Measurements from ENCODE around the gene TSEN54.

TSEN54 gene

DNA sequence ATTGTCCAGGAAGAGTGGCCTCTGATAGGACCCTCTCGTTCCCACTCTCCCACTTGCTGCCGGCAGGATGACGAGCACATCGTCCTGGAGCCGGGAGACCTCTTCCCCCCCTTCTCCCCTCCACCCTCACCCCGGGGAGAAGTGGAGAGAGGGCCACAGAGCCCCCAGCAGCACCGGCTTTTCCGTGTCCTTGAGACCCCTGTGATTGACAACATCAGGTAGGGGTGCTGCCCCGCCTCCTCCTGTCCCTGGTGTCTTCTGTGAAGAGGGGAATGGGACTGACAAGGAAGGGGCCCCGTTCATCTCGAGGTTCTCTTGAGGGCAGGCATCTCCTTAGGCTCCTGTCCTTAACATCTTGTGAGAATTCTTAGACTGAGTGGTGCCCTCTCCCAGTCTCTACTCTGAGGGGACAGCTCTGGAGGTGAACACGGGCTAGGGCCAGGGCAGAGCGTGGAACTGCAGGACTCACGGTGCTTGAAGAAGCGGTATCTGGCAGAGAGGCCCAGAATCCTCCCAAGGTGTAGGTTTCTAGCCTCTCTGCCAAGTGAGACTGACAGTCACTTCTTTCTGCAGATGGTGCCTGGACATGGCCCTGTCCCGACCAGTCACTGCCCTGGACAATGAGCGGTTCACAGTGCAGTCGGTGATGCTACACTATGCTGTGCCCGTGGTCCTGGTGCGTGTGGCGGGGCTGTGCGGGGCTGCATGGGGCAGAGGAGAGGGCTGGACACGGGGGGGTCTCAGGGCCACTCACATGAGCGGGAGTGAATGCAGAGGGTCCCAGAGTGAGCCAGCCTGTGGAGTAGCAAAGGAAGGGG, 27.4 kb upstream of the TSEN54 start:
- DNase-seq: no peak

DNA sequence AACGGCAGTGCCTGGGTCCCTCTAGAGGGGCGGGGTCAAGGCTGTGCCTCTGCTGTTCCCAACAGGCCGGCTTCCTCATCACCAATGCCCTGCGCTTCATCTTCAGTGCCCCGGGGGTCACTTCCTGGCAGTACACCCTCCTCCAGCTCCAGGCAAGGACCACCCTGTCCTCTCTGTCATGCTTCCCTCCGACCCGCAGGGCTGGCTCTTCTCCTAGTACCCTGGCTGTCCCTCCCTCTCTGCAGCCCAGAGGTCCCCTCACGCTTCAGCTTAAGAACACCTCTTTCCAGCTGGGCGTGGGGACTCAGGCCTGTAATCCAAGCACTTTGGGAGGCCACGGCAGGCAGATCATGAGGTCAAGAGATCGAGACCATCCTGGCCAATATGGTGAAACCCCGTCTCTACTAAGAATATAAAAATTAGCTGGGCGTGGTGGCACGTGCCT, 26.8 kb upstream of the TSEN54 start:
- no peak for DNase-seq

- no peak for DNase-seq
These were observed 26.1 kb upstream of the TSEN54 start for GRCh38 chr17:75490173-75490743.

DNA sequence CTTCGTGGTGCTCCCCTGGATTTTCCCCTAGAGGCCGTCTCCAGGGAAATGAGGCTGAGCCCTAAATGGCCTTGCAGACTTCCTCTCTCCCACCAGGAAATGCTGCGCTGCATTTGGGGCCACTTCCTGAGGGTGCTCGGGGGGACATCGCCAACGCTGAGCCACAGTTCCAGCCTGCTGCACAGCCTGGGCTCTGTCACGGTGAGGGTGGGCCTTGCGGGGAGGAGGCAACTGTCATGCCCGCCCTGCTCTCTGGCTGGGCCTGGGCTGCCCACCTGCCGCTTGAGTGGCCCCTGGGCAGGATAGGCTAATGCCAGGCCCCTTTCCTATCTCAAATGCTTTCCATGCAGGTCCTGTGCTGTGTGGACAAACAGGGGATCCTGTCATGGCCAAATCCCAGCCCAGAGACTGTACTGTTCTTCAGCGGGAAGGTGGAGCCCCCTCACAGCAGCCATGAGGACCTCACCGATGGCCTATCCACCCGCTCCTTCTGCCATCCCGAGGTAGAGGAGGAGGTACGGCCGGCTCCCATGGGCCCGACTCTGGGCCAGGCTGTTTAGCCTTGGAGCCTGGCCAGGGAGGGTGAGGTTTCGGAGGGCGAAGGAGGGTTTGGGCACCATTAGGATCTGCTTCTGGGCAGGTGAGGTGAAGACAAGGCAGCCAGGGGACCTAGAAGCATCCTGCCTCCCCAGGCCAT, 25.2 kb upstream of the TSEN54 start:
- DNase-seq: no peak

- no peak for DNase-seq
These were observed 24.6 kb upstream of the TSEN54 start for GRCh38 chr17:75491680-75492079.

GRCh38 chr17:75492555-75493168, 23.7 kb upstream of the TSEN54 start:
- no peak for DNase-seq

GRCh38 chr17:75493476-75494129, 22.7 kb upstream of the TSEN54 start:
- DNase-seq: no peak

GRCh38 chr17:75494326-75494877, 21.9 kb upstream of the TSEN54 start:
- DNase-seq: no peak

DNA sequence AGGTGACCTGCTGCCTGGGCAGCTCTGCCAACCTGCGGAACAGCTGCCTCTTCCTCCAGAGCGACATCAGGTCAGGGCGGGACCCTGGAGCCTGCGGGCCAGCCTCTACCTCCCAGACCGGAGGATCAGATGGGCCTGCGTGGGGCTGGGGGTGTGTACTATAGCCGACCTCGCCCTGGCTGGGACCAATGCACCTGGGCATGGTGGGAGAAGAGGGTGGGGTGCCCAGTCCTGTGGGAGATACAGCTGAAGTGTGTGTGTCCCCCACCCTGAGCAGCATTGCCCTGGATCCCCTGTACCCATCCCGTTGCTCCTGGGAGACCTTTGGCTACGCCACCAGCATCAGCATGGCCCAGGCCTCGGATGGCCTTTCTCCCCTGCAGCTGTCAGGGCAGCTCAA, 20.3 kb upstream of the TSEN54 start:
- no peak for DNase-seq

- no peak for DNase-seq
These were observed 18.1 kb upstream of the TSEN54 start for GRCh38 chr17:75498039-75498725.

GRCh38 chr17:75498726-75499213, 17.6 kb upstream of the TSEN54 start:
- no peak for DNase-seq

DNA sequence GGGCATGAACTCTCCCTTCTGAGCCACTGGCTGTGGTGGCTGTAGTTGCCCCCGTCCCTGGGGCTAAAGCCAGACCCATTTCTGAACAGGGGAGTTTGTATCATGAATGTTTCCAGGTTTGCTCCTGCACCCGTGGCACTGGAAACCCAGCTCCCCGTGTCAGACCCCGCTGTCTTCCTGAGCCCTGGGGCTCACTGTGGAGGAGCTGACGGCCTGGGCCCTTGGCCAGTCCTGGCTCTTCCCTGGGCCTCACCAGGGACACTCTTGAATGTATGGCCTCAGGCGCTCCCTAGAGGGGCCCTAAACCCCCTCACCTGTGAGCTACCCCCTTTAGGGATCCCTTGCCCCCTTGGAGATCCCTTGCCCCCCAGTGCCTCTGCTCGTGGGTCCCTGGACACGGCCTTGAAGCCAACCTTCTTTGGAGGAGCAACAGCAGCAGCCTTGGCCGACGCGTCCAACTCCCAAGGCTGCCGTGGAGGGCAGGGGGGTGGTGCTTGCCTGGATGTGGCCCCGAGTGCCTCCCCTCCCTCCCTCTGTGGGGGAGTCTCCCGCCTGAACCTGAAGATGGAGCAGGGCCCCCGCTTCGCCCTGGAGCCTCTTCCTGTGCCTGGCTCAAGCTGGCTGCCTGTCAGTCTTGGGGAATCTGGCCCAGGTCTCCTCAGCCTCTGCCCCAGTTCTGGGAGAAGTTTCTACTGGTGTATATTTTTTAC, 16.9 kb upstream of the TSEN54 start:
- no peak for DNase-seq

- no peak for DNase-seq
These were observed 15.7 kb upstream of the TSEN54 start for GRCh38 chr17:75500419-75501216.

DNA sequence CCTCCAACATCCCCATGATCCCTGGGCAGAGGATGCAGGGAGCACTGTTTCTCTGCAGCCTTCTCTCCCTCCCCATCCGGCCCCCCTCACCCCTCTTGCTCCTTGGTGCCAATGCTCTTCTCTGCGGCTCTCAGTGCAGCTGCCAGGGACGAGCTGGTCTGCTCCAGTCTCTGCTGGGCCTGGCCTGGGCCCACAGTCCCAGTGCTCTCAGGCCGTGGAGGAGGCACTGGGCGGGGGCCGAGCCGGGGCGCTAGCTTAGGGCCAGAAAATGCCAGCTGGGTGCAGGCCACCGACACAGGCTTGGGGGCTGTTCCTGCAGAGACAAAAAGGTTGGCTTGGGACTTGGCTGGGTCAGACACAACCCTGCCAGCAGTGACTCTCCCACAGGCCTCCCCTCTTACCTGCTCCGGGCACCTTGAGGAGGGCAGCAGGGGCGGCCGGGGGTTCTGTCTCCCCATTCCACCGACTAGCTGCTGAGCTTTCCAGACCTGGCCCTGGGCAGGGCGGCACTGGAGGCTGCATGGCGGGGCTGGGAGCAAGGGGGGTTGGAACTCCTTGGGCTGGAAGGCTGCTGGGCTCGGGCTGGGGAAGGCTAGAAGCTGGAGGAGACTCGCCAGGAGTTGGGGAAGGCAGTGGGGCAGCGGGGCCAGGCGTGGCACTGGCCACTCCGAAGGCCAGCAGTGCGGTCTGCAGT, 14.8 kb upstream of the TSEN54 start:
- no peak for DNase-seq

DNA sequence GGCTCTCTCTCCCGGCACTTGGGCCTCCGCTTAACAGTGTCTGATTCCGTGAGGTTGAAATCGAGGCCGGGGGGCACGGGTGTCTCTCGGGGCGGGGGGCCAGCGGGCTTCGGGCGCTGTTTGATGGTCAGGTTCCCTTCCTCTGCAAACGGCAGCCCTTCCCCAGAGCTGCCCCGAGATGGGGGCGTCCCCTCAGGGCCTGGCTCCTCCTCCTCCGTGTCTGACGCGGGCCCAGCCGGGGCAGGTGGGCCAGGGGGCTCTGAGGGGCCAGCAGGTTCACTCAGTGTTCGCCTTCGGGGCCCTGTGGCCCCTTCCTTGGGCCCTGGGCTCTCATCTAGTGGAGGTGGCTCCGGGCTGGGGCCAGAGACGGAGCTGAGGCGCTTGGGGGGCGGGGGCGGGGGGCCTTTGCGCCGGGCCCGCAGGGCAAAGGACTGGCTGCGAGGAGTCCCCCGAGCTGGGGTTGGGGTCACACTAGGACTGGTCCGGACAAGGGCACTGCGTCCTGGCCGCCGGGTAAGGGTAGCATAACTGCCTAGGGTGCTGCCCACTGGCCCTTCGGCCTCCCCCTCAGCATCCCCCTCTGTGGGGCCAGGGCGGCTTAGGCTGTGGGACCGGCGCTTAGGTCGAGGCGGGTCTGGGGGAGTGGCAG, 14.1 kb upstream of the TSEN54 start:
- no peak for DNase-seq

DNA sequence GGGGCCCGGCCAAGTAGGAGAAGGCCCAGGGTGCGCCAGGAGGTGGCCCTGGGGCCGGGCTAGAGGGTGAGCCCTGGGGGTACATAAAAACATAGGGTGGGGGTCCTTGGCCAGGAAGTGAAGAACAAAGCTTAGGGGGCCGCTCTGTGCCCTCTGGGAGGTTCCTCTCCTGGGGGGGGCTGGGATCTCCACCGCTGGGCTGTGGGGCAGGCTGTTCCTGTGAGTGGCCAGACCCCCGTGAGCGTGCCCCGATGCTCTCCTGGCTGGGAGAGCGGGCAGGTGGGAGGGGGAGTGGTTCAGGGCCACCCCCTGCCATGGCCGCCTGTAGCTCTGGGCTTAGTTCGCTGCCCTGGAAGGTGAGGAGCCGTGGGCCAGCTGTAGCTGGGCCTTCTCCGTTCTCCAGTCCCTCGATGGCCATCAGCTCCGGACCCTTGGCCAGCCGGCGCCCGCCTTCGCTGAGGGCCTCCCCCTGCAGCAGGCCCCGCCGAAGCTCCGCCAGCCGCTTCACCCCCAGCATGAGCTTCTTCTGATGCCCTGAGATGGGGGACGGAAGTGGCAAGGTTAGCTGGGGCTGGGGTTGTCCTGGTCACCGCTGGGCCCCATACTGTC, 13.5 kb upstream of the TSEN54 start:
- DNase-seq: no peak

DNA sequence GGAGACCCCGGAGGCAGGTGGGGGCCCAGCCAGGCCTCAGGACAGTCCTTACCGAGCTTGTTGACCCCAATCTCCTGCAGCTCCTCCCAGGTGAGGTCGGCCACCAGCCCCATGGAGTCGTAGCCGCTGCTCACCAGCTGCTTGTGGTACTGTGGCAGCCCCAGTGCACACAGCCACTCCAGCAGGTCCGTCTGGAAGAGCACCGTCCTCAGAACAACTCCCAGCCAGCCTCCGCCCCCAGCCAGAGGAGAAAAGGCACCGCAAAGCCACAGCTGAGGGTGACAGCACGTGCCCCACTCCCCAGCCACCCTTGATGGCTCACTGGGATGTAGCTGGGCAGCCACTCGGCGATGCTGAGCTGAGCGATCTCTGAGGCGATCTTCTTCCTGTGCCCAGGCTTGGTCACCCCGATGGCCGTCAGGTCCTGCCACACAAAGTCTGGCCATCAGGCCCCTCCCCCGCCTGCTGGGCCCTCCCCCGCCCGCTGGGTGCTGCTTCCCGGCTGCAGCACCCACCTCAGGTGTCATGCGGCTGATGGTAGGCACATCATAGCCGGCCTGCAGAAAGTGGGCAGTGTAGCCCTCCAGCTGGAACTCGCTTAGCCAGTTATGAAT, 12.9 kb upstream of the TSEN54 start:
- DNase-seq: no peak

DNA sequence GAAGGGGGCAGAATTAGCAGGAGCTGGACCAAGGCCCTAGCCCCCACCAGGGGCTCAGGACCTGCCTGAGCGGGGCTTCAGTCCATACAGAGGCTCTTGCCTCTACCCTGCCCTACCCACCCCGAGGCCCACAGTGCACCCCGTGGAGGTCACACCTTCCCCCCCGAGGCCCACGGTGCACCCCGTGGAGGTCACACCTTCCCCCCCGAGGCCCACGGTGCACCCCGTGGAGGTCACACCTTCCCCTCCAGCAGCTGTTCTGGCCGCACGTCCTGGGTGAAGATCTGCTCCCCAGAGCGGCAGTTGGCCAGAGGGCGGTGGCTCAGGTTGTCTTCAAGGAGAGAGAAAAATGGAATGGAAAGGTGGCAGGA, 12.4 kb upstream of the TSEN54 start:
- no peak for DNase-seq
